ENCODE data around the gene JMY. TPM values are rescaled to one million over a fixed set of nuclear protein-coding genes. Genes with fewer than 3 reads are reported as not detected.
A peak's percentile ranks its signal among the peaks of the same experiment; 100 is the strongest.

JMY gene
- total RNA-seq, 1 experiment from 2014 or later, result 12.5 TPM

GRCh38 chr5:79236970-79237739 is 1.2 kb downstream of the JMY start:
- peak overlapping the region; percentile 82 for H3K4me3 Mint-ChIP-seq (ENCODE audit: low read depth, unreplicated experiment)
- peaks cover 48% of the 10 kb centered on the region for H3K36me3 Mint-ChIP-seq (ENCODE audit: insufficient read depth, unreplicated experiment)
- peak; percentile 57 for DNase-seq
- H3K9me3 Mint-ChIP-seq (ENCODE audit: low read depth, unreplicated experiment), result no peaks in the 10 kb centered on the region
- H3K27ac Mint-ChIP-seq (ENCODE audit: unreplicated experiment), result peak overlapping the region; percentile 90
- peaks cover 20% of the 10 kb centered on the region for H3K4me1 Mint-ChIP-seq (ENCODE audit: low read depth, unreplicated experiment)
- intact Hi-C loops (cut with micrococcal nuclease; ENCODE audit: unreplicated experiment), result no loop called here
- H3K27me3 Mint-ChIP-seq (ENCODE audit: unreplicated experiment), result no peaks in the 10 kb centered on the region
- no TSS peak for BruUV-seq (replicated peaks)
- no peak for TF ChIP-seq CTCF (IDR thresholded peaks at IDR 0.05; ENCODE audit: unreplicated experiment)
- CTCF ChIA-PET, result interaction anchor here (0.9 to 2.2 kb wide), 5 partner anchors 14 to 277 kb away, joined by 3 to 16 read pairs (median 3); partner anchors contain the start of gene HOMER1

GRCh38 chr5:79237740-79238560 is 2.0 kb downstream of the JMY start:
- no peak for DNase-seq

GRCh38 chr5:79240561-79240960 is 4.6 kb downstream of the JMY start:
- intact Hi-C loops (cut with micrococcal nuclease; ENCODE audit: unreplicated experiment), result loop anchor here (5.0 kb wide), 1 partner anchor 108 kb away; no protein-coding TSS in a partner anchor
- no TSS peak for BruUV-seq (replicated peaks)
- Mint-ChIP-seq H3K36me3 (ENCODE audit: insufficient read depth, unreplicated experiment) (peaks cover 41% of the 10 kb centered on the region), H3K9me3 (ENCODE audit: low read depth, unreplicated experiment) (no peaks in the 10 kb centered on the region), H3K4me3 (ENCODE audit: low read depth, unreplicated experiment) (no peak overlapping the region), H3K27me3 (ENCODE audit: unreplicated experiment) (no peaks in the 10 kb centered on the region), H3K27ac (ENCODE audit: unreplicated experiment) (no peak overlapping the region), H3K4me1 (ENCODE audit: low read depth, unreplicated experiment) (peaks cover 44% of the 10 kb centered on the region)
- CTCF ChIA-PET, result no interaction called here
- TF ChIP-seq CTCF (IDR thresholded peaks at IDR 0.05; ENCODE audit: unreplicated experiment), result no peak
- no peak for DNase-seq

More at GRCh38 chr5:79237740-79238560, 2.0 kb downstream of the JMY start:
- CTCF ChIA-PET, result interaction anchor here (0.7 to 2.2 kb wide), 6 partner anchors 13 to 1927 kb away, joined by 3 to 16 read pairs (median 5); no protein-coding TSS in a partner anchor
- H3K9me3 Mint-ChIP-seq (ENCODE audit: low read depth, unreplicated experiment), result no peaks in the 10 kb centered on the region
- TF ChIP-seq CTCF (IDR thresholded peaks at IDR 0.05; ENCODE audit: unreplicated experiment), result no peak
- H3K27ac Mint-ChIP-seq (ENCODE audit: unreplicated experiment), result peak overlapping the region; percentile 90
- peak overlapping the region; percentile 82 for H3K4me3 Mint-ChIP-seq (ENCODE audit: low read depth, unreplicated experiment)
- BruUV-seq (replicated peaks), result TSS peak; percentile 43
- peaks cover 26% of the 10 kb centered on the region for H3K4me1 Mint-ChIP-seq (ENCODE audit: low read depth, unreplicated experiment)
- intact Hi-C loops (cut with micrococcal nuclease; ENCODE audit: unreplicated experiment), result no loop called here
- no peaks in the 10 kb centered on the region for H3K27me3 Mint-ChIP-seq (ENCODE audit: unreplicated experiment)
- peaks cover 48% of the 10 kb centered on the region for H3K36me3 Mint-ChIP-seq (ENCODE audit: insufficient read depth, unreplicated experiment)

GRCh38 chr5:79241535-79241979 is 5.6 kb downstream of the JMY start:
- TF ChIP-seq CTCF (IDR thresholded peaks at IDR 0.05; ENCODE audit: unreplicated experiment), result no peak
- intact Hi-C loops (cut with micrococcal nuclease; ENCODE audit: unreplicated experiment), result loop anchor here (1.0 to 5.0 kb wide), 2 partner anchors 8 to 109 kb away; no protein-coding TSS in a partner anchor
- no TSS peak for BruUV-seq (replicated peaks)
- no peak overlapping the region for H3K4me3 Mint-ChIP-seq (ENCODE audit: low read depth, unreplicated experiment)
- H3K27ac Mint-ChIP-seq (ENCODE audit: unreplicated experiment), result no peak overlapping the region
- no peaks in the 10 kb centered on the region for H3K27me3 Mint-ChIP-seq (ENCODE audit: unreplicated experiment)
- peaks cover 31% of the 10 kb centered on the region for H3K36me3 Mint-ChIP-seq (ENCODE audit: insufficient read depth, unreplicated experiment)
- H3K4me1 Mint-ChIP-seq (ENCODE audit: low read depth, unreplicated experiment), result peaks cover 44% of the 10 kb centered on the region
- CTCF ChIA-PET, result no interaction called here
- no peaks in the 10 kb centered on the region for H3K9me3 Mint-ChIP-seq (ENCODE audit: low read depth, unreplicated experiment)
- no peak for DNase-seq

Measured in Calu3 (cell line).